MCF 10A (cell line): ENCODE results near the gene MYOCOS. TPM values are rescaled to one million over a fixed set of nuclear protein-coding genes. Genes with fewer than 3 reads are reported as not detected.

ENCODE experiments used
- BruUV-seq: library from RNA; stranded (reverse); fragments of 400-500 nt; replicated peaks from 2 replicates; lab custom pipeline; 2021; lab: Mats Ljungman, UMichigan
- CTCF ChIA-PET: fragments of 300-600 bp; sonication (Branson Sonifier 250); formaldehyde crosslinking; extraction: SDS; loops from one replicate; lab custom pipeline; 2021; ENCODE audit warnings: antibody characterized with exemption, inconsistent platforms; lab: Yijun Ruan, JAX
- POLR2A ChIA-PET: fragments of 300-600, 350-650 bp; sonication (Branson Sonifier 250); formaldehyde crosslinking; extraction: SDS; loops from one replicate; lab custom pipeline; 2020; ENCODE audit warnings: antibody characterized with exemption, inconsistent platforms; lab: Yijun Ruan, JAX
- DNase-seq: peaks from one replicate; pipeline ENCODE4 v3.0.0-alpha.2; 2018; ENCODE audit not compliant: unreplicated experiment
- H3K27ac Mint-ChIP-seq: one replicate; pipeline ENCODE4 v1.8.0; 2022; ENCODE audit warnings: mild to moderate bottlenecking, low read depth, mixed read lengths; ENCODE audit not compliant: unreplicated experiment
- H3K27me3 Mint-ChIP-seq: one replicate; pipeline ENCODE4 v1.8.0; 2022; ENCODE audit warnings: mixed read lengths; ENCODE audit not compliant: insufficient read depth, unreplicated experiment
- H3K36me3 Mint-ChIP-seq: one replicate; pipeline ENCODE4 v1.8.0; 2022; ENCODE audit warnings: mild to moderate bottlenecking, moderate library complexity, mixed read lengths; ENCODE audit not compliant: insufficient read depth, unreplicated experiment
- H3K4me1 Mint-ChIP-seq: one replicate; pipeline ENCODE4 v1.8.0; 2022; ENCODE audit warnings: mixed read lengths; ENCODE audit not compliant: insufficient read depth, unreplicated experiment
- H3K4me3 Mint-ChIP-seq: one replicate; pipeline ENCODE4 v1.8.0; 2022; ENCODE audit warnings: mild to moderate bottlenecking, moderate library complexity, mixed read lengths; ENCODE audit not compliant: unreplicated experiment
- H3K9me3 Mint-ChIP-seq: one replicate; pipeline ENCODE4 v1.8.0; 2022; ENCODE audit warnings: mixed read lengths; ENCODE audit not compliant: unreplicated experiment
- intact Hi-C: fragments of 100-400 bp; cut with micrococcal nuclease; formaldehyde crosslinking; loops from 2 replicates; pipeline ENCODE4 v1.14.1; 2022
- total RNA-seq: library from RNA; stranded (reverse); gene quantifications from 2 replicates; pipeline ENCODE4 v1.2.3, GENCODE V29; 2022
- TF ChIP-seq, protein P1 (sequence below): fragments of 200-600 bp; IDR thresholded peaks from one replicate; pipeline ENCODE4 v1.8.0; 2022; ENCODE audit warnings: antibody characterized with exemption, mild to moderate bottlenecking; ENCODE audit not compliant: unreplicated experiment

MYOCOS gene
- total RNA-seq, 1 experiment from 2014 or later, result 0.23 TPM

DNA sequence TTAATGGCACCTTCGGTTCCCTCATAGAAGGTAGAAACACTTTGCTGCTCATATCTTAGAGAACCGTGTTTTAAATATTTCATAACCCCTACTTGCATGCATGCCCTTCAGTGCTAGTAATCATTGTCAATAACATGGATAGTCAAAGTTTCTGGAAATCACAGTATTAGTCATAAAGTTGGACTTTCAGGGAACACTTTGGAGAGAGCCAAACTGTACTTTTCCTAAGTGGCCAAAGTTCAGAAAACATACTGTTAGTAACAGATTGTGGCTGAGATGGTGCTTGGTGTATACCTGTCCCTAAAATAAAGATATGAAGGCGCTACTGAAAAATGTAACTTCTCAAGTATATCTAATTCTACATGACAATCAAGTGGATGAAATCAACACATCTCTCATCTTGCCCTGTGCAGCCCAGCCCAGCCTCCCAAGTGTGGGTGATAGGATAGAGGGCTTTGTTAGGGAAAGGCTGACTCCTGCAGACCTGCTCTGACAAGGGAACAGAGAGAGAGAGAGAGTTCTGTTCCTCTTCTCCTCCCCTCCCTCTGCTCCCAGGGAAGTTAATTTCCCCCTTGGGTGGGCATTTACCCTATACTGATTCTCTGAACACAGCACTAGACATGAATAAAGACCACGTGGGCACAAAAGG lies 16.0 kb downstream of the MYOCOS start:
- CTCF ChIA-PET, result no interaction called here
- intact Hi-C loops, result no loop called here
- POLR2A ChIA-PET, result no interaction called here
- H3K36me3 Mint-ChIP-seq, result no peaks in the 10 kb centered on the region
- H3K4me3 Mint-ChIP-seq, result no peak overlapping the region
- no TSS peak for BruUV-seq
- H3K27ac Mint-ChIP-seq, result no peak overlapping the region
- H3K4me1 Mint-ChIP-seq, result no peaks in the 10 kb centered on the region
- TF ChIP-seq, protein P1, sequence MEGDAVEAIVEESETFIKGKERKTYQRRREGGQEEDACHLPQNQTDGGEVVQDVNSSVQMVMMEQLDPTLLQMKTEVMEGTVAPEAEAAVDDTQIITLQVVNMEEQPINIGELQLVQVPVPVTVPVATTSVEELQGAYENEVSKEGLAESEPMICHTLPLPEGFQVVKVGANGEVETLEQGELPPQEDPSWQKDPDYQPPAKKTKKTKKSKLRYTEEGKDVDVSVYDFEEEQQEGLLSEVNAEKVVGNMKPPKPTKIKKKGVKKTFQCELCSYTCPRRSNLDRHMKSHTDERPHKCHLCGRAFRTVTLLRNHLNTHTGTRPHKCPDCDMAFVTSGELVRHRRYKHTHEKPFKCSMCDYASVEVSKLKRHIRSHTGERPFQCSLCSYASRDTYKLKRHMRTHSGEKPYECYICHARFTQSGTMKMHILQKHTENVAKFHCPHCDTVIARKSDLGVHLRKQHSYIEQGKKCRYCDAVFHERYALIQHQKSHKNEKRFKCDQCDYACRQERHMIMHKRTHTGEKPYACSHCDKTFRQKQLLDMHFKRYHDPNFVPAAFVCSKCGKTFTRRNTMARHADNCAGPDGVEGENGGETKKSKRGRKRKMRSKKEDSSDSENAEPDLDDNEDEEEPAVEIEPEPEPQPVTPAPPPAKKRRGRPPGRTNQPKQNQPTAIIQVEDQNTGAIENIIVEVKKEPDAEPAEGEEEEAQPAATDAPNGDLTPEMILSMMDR, result no peak
- H3K9me3 Mint-ChIP-seq, result no peaks in the 10 kb centered on the region
- no peak for DNase-seq
- no peaks in the 10 kb centered on the region for H3K27me3 Mint-ChIP-seq

DNA sequence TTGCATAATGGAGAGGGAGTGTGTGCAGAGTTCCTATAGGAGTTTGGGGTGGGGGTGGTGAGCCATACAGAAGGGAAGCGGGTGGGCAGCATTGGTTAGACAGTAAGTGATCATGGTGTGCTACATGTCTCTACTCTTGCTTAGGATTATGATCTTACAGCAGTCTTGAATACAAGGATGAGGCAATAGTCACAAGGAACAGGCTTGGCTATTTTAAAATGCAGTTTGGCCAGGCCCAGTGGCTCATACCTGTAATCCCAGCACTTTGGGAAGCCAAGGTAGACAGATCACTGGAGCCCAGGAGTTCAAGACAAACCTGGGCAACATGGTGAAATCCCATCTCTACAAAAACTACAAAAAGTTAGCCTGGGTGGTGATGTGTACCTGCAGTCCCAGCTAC lies 18.2 kb downstream of the MYOCOS start:
- Mint-ChIP-seq H3K27ac (no peak overlapping the region), H3K4me3 (no peak overlapping the region), H3K36me3 (no peaks in the 10 kb centered on the region), H3K9me3 (no peaks in the 10 kb centered on the region), H3K4me1 (no peaks in the 10 kb centered on the region), H3K27me3 (no peaks in the 10 kb centered on the region)
- no peak for DNase-seq
- TF ChIP-seq, protein P1, result no peak
- no TSS peak for BruUV-seq
- CTCF ChIA-PET, result interaction anchor here (0.6 to 0.7 kb wide), 4 partner anchors 92 to 679 kb away, joined by 3 to 6 read pairs (median 4); no protein-coding TSS in a partner anchor
- intact Hi-C loops, result loop anchor here (10.0 kb wide), 1 partner anchor 105 kb away; the partner anchor contains the start of gene VAMP4
- POLR2A ChIA-PET, result interaction anchor here (0.7 kb wide), 1 partner anchor 139 kb away, joined by 3 read pairs; no protein-coding TSS in a partner anchor

DNA sequence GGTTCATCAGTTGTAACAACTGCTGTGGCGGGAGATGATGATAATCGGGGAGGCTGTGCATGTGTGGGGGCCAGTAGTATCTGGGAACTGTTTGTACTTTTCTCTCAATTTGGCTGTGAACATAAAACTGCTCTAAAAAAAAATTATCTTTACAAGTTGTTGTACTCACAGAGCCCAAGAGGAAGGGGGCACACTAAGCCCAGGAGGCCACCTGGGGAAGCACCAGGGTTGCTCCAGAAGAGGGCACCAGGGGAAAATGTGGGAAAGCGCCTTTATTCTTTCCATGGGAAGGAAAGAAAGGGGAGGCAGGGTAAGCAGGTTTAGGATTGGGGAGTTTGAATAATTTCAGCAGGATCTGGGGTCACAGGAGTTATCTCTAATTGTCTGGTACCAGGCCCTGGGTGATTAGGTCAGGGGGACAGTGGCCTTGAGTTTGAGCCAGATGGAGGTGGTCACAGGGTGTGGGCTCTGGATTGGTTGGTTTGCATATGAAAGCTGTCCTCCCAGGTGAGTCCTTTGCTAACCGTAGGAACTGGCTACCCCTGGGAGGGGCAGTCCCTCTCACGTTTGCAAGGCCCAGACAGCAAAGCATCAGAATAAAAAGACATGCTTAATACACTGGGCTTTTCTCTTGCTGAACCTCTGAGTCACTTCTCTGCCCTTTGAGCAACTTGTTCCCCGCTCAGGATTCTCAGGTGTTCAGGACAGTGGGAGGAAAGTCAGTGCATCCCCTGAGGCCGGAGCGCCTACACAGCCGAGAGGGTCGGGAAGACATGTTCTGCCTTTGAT lies 19.2 kb downstream of the MYOCOS start:
- H3K36me3 Mint-ChIP-seq, result no peaks in the 10 kb centered on the region
- ChIA-PET POLR2A (no interaction called here), CTCF (interaction anchor here (1.3 to 2.0 kb wide), 3 partner anchors 14 to 343 kb away, joined by 4 to 9 read pairs (median 4); no protein-coding TSS in a partner anchor)
- H3K27me3 Mint-ChIP-seq, result no peaks in the 10 kb centered on the region
- TF ChIP-seq, protein P1, result no peak
- BruUV-seq, result no TSS peak
- H3K4me3 Mint-ChIP-seq, result no peak overlapping the region
- DNase-seq, result no peak
- no peaks in the 10 kb centered on the region for H3K4me1 Mint-ChIP-seq
- H3K27ac Mint-ChIP-seq, result no peak overlapping the region
- H3K9me3 Mint-ChIP-seq, result no peaks in the 10 kb centered on the region
- intact Hi-C loops, result loop anchor here (10.0 kb wide), 1 partner anchor 104 kb away; the partner anchor contains the start of gene VAMP4

DNA sequence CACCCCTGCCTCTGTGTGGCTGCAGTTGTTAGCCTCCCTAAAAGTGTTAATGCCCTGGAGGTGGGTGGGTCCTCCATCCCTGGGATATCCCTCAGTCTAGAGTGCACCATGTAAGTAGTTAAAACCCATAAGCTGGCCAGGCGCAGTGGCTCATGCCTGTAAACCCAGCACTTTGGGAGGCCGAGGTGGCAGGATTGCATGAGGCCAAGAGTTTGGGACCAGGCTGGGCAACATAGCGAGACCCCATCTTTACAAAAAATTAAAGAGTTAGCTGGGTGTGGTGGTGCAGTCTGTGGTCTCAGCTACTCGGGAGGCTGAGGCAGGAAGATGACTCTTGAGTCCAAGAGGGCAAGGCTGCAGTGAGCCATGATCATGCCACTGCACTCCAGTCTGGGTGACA lies 20.2 kb downstream of the MYOCOS start:
- Mint-ChIP-seq H3K27me3 (no peaks in the 10 kb centered on the region), H3K9me3 (no peaks in the 10 kb centered on the region), H3K27ac (no peak overlapping the region), H3K4me1 (no peaks in the 10 kb centered on the region), H3K4me3 (no peak overlapping the region), H3K36me3 (no peaks in the 10 kb centered on the region)
- no TSS peak for BruUV-seq
- ChIA-PET POLR2A (no interaction called here), CTCF (interaction anchor here (0.6 to 2.0 kb wide), 9 partner anchors 13 to 1834 kb away, joined by 3 to 9 read pairs (median 3); no protein-coding TSS in a partner anchor)
- intact Hi-C loops, result loop anchor here (10.0 kb wide), 1 partner anchor 103 kb away; the partner anchor contains the start of gene VAMP4
- no peak for DNase-seq
- TF ChIP-seq, protein P1, result no peak
